ENCODE data around the gene SLC25A25. TPM values are rescaled to one million over a fixed set of nuclear protein-coding genes. Genes with fewer than 3 reads are reported as not detected.

The SLC25A25 gene
- total and polyA plus RNA-seq, 2 of the 8 experiments (the other 6 are each of a cell fraction or from before 2014, with no cell fraction given) = 6.5 to 18.5 TPM

GRCh38 chr9:128127568-128127989, 59.5 kb downstream of the SLC25A25 start, which contains the start of gene PTGES2:
PTGES2 (minus strand) TSS chr9:128127729; CDS start chr9:128127717, 12 bp downstream.
- no peak within 1 kb of the TSS for H2AK5ac ChIP-seq (ENCODE audit: low read depth, low read length)
- TF ChIP-seq TAF7 (optimal IDR thresholded peaks at IDR 0.05; ENCODE audit: borderline replicate concordance, low read depth, low read length) (no peak), CBX5 (IDR thresholded peaks at IDR 0.05; ENCODE audit: low read depth, low read length) (no peak), BCL11A (IDR thresholded peaks at IDR 0.05; ENCODE audit: low read depth in 2 of 2, low read length in 2 of 2) (no peak), PHF8 (conservative IDR thresholded peaks at IDR 0.05; ENCODE audit: low read depth, low read length) (peak; percentile 70; the same call in 1 of the 2 replicates), RBBP5 (IDR thresholded peaks at IDR 0.05; ENCODE audit: borderline replicate concordance, low read depth, low read length) (peak; percentile 56; the same call in 1 of the 2 replicates), NANOG (IDR thresholded peaks at IDR 0.05; ENCODE audit: insufficient read depth, low read depth, low read length, poor library complexity, severe bottlenecking) (no peak), TCF12 (IDR thresholded peaks at IDR 0.05; ENCODE audit: low read depth, low read length) (no peak), SP2 (IDR thresholded peaks at IDR 0.05; ENCODE audit: low read length) (no peak), RNF2 (IDR thresholded peaks at IDR 0.05; ENCODE audit: borderline replicate concordance, low read depth, low read length, missing control alignments, poor library complexity, severe bottlenecking) (no peak), KDM5A (IDR thresholded peaks at IDR 0.05; ENCODE audit: low read length) (no peak), MAX (IDR thresholded peaks at IDR 0.05) (peak; percentile 69)

More at GRCh38 chr9:128127568-128127989, 59.5 kb downstream of the SLC25A25 start, which contains the start of gene PTGES2:
- WGBS, 2 experiments (ENCODE audit: extremely low coverage in 1 of 2, insufficient coverage in 1 of 2, insufficient read length in 1 of 2, insufficient replicate concordance in 2 of 2, low coverage in 1 of 2, low lambda C conversion rate in 2 of 2, missing lambda C conversion rate in 1 of 2) = 2% methylated on average over 32 of the region's 56 CpGs; no CpG with 5 or more reads in 1 of the 2 experiments
- Histone ChIP-seq H4K20me1 (replicated peaks in 1 of 2; ENCODE audit: control insufficient read depth in 1 of 2, insufficient read depth in 2 of 2, low read length in 2 of 2) (peaks cover 0 to 13% of the 10 kb centered on the region in 2 experiments), H2BK20ac (ENCODE audit: low read length) (no peak within 1 kb of the TSS), H3K4me1 (replicated peaks in 1 of 4; ENCODE audit: control insufficient read depth in 3 of 4, insufficient read depth in 4 of 4, low read length in 3 of 4) (peaks cover 0 to 6% (median 3%) of the 10 kb centered on the region in 4 experiments; a peak in 4 of 7 replicates), H2BK120ac (replicated peaks; ENCODE audit: low read depth, low read length) (peak within 1 kb of the TSS; percentile 90), H2BK15ac (ENCODE audit: low read length) (0 out of 2 replicates have a peak within 1 kb of the TSS, but pooled peaks have one; percentile 92), H3K9ac (replicated peaks in 1 of 4; ENCODE audit: extremely low read depth in 1 of 4, low read depth in 3 of 4, low read length in 3 of 4) (peak within 1 kb of the TSS; percentile 69 to 85 (median 80)), H3K9me3 (ENCODE audit: insufficient read depth in 2 of 2, low read depth in 1 of 2, low read length in 1 of 2) (peaks cover 0 to 4% of the 10 kb centered on the region in 2 experiments; a peak in 1 of 4 replicates), H2BK5ac (ENCODE audit: low read depth, low read length) (peak within 1 kb of the TSS; percentile 88), H3K23me2 (ENCODE audit: low read depth, low read length) (peaks cover 6% of the 10 kb centered on the region; the same call in 1 of the 2 replicates), H4K8ac (ENCODE audit: extremely low read depth, insufficient read depth, low read length) (peak within 1 kb of the TSS; percentile 99), H3K18ac (ENCODE audit: extremely low read depth, low read length) (peak within 1 kb of the TSS; percentile 98), H3K4ac (replicated peaks; ENCODE audit: insufficient read length, low read depth, low read length) (peak within 1 kb of the TSS; percentile 85), H2AFZ (ENCODE audit: low read length) (peak within 1 kb of the TSS; percentile 79; the same call in 1 of the 2 replicates), H3K23ac (ENCODE audit: insufficient read length) (no peak within 1 kb of the TSS), H3K14ac (ENCODE audit: insufficient read length) (no peak within 1 kb of the TSS), H3K27me3 (replicated peaks in 1 of 4; ENCODE audit: control insufficient read depth in 3 of 4, extremely low read depth in 1 of 4, insufficient read depth in 3 of 4, low read length in 3 of 4) (peaks cover 0 to 8% (median 7%) of the 10 kb centered on the region in 4 experiments; a peak in 5 of 7 replicates), H3K4me3 (ENCODE audit: extremely low read depth in 1 of 4, insufficient read depth in 2 of 4, low read depth in 3 of 4, low read length in 4 of 4) (peak within 1 kb of the TSS; percentile 86 to 96 (median 89)), H4K91ac (replicated peaks; ENCODE audit: insufficient read length, low read length) (peak within 1 kb of the TSS; percentile 97), H3K79me1 (ENCODE audit: low read depth, low read length) (peaks cover 4% of the 10 kb centered on the region; the same call in 1 of the 2 replicates), H3K27ac (ENCODE audit: low read depth, low read length) (peak within 1 kb of the TSS; percentile 95), H4K5ac (ENCODE audit: insufficient read length, low read depth, low read length) (peak within 1 kb of the TSS; percentile 96), H3K4me2 (ENCODE audit: insufficient read depth in 1 of 2, low read depth in 2 of 2, low read length in 2 of 2) (peak within 1 kb of the TSS; percentile 82 to 91), H3K56ac (replicated peaks; ENCODE audit: insufficient read length, low read depth, low read length) (peak within 1 kb of the TSS; percentile 97), H3K36me3 (ENCODE audit: control insufficient read depth in 2 of 4, insufficient read depth in 4 of 4, low read length in 3 of 4) (peaks cover 2 to 12% (median 7%) of the 10 kb centered on the region in 4 experiments; a peak in 4 of 8 replicates), H3K79me2 (ENCODE audit: control insufficient read depth in 1 of 2, insufficient read depth in 2 of 2, low read length in 2 of 2) (peaks cover 0 to 20% of the 10 kb centered on the region in 2 experiments; a peak in 1 of 4 replicates), H2BK12ac (ENCODE audit: low read depth, low read length) (no peak within 1 kb of the TSS; the same call in 1 of the 2 replicates)
- ChIA-PET POLR2A (ENCODE audit: partially characterized antibody) (interaction anchor here (0.5 to 4.2 kb wide), 4 partner anchors 13 to 471 kb away, joined by 3 to 21 read pairs (median 8); partner anchors contain the start of gene BBLN), CTCF (ENCODE audit: partially characterized antibody) (interaction anchor here (2.2 to 9.9 kb wide), 3 partner anchors 10 to 24 kb away, joined by 11 to 74 read pairs (median 18); partner anchors contain the start of gene LCN2)
- FAIRE-seq (no peak), DNase-seq (ENCODE audit: low read depth in 1 of 2, low spot score in 2 of 2) (peak in 1 of 2 experiments; percentile 80)
